T-helper 2 cell treated with Interferon-gamma antibody and Interleukin-4, amounts not matched to agents 100 ng/mL and 5 ng/mL, for 36 hours (primary cell): ENCODE data around the gene APOH. TPM values are rescaled to one million over a fixed set of nuclear protein-coding genes. Genes with fewer than 3 reads are reported as not detected.

Experiments used
- intact Hi-C: fragments of 100-400 bp; cut with micrococcal nuclease; formaldehyde crosslinking; loops from one replicate; pipeline ENCODE4 v1.15.1; 2023
- total RNA-seq: library from RNA; stranded (reverse); gene quantifications from 2 replicates; pipeline ENCODE4 v1.2.3, GENCODE V29; 2022

The APOH gene
- total RNA-seq, 1 donor from 2014 or later, result not detected

DNA sequence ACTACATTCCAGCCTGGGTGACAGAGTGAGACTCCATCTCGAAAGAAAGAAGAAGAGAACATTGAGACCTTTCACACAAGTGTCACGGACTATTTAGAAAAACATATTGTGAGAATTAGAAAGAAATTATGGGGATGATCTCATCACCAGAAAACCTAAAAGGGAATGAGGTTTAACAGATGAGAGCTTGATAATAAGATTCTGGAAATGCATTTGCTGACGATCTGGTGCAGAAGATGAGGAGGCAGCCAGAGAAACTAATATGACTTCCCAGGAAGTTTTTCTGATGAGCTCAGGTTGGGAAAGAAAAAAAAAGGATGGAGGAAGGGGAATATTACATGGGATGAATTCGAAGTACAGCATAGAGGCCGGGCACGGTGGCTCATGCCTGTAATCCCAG is 10.8 kb upstream of the APOH start:
- intact Hi-C loops, result loop anchor here (10.0 kb wide), 1 partner anchor 95 kb away; no protein-coding TSS in a partner anchor

DNA sequence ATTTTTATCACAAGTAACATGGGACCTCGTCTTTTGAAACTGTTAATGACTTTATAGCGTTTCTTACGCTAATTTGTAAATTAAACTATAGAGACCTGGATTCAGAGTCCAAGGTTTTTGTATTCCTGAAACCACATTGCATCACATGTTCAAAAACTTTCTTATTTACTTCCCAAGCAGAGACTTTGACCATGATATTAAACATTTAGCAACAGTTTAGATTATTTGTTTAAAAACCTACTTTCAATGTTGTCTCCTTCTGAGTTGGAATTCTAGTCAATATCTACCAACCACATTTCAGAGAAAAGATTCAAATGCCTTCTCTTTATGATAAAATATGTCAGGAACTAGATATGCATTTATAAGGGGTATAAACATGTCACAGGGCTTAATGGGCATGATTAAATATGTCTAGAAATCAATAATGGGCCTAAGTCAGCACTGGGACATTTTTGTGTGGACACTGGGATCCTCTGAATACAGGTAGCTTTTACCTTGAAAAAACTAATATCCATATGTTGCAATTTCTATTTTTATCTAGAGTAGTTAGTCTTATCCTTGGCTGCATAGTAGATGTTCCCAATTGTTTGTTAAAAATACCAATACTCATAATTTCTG is 6.3 kb upstream of the APOH start:
- intact Hi-C loops, result no loop called here

DNA sequence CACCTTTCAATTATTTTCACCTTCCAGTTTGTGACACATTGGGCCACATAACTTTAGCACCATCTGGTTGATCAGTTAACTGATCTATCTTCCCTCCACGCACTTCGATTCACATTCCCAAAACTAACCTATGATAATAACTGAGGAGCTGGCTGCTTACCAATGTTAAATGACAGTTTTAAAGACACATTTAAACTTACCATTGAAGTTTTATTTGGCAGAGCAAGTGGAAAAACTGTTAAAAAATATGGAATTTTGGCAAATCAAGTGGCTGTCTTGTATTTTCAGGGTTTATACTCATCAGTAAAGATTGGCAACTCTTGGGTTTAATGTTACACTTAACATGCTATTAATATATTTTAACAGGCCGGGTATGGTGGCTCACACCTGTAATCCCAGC is 5.4 kb upstream of the APOH start:
- intact Hi-C loops, result no loop called here

DNA sequence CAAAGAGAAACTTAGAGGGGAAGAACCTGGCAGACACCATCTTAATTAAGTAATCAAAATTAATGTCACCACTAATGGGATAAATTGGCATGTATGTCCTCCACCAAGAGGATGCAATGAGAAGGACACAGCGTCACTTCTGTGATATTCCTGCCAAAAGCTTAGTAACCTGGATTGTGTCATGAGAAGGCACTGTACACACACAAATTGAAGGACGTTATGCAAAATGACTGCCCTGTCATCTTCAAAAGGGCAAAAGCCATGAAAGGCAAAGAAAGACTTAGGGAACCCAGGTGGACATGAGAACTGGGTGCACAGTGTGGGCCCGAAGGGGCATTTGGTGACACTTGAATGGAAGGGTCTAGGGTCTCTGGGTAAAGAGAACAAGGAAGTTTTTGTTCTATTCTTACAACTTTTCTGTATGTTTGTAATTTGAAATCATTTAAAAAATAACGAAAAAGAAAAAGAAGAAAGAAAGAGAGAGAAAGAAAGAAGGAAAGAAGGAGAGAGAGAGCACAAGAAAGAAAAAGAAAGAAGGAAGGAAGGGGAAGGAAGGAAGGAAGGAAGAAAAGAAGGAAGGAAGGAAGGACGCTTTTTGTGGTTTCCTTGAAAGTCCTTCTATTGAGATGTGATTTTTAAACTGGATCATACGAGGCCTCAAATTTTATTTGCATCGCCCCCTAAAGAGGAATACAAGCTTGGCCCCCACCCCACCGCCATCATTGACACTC is 4.0 kb upstream of the APOH start:
- intact Hi-C loops, result no loop called here

DNA sequence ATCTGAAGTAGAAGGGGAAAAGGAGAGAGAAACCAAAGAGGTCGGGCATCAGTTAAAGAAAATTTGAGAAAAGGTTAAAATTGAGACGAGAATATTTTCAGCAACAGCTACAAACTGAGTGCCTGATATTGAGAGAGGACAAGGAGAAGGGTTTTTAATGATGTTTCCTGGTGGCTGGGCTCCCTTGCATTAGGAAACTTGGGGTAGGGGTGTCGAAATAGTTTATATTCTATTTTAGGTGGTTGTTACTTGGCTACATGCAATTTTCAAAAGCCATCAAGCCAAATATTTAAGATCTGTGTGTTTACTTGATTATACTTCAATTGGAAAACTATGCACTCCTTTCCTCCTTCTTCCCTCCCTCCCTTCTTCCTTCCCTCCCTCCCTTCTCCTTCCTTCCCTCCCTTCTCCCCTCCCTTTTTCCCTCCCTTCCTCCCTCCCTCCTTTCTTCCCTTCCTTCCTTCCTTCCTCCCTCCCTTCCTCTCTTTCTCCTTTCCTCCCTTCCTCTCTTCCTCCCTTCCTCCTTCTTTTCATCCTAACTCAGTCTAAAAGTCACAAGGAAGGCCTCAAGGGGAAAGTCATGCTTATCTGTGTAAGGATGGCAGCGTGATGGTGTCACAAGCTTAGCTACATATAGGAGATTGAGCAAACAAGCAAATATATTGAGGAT is 1.8 kb upstream of the APOH start:
- intact Hi-C loops, result no loop called here

DNA sequence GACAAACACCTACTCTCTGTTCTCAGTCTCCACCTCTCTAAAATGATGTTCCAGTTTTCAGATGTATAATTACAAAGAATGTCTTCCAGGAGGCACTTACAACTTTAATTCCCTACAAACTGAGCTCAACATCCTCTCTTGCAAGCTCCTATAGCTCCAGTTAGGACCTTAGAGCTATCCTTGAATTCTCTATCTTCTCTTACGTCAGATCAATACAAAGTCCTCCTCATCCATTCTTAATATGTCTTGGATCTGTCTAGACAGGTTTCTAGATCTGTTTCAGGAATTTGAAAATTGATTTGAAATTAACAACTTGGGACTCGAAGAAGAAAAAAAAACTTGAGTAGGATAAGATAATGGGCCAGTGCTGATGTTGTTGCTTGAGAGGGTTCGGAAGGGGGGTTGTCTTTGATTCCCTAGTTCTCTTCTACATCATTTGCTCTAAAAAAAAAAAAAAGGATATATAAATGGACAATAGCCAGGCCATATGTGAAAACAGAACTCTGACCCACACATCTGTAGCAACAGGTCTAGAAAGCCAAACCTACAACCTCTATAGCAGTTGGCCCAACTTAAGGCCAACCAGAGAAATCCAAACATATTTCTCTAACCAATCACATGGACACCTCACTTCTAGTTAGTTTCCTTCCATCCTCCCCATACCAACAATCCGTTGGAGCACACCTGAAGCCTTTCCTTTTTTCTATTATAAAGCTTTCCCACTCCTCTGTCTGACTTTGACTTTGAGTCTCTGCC is 746 bp upstream of the APOH start:
- intact Hi-C loops, result no loop called here

DNA sequence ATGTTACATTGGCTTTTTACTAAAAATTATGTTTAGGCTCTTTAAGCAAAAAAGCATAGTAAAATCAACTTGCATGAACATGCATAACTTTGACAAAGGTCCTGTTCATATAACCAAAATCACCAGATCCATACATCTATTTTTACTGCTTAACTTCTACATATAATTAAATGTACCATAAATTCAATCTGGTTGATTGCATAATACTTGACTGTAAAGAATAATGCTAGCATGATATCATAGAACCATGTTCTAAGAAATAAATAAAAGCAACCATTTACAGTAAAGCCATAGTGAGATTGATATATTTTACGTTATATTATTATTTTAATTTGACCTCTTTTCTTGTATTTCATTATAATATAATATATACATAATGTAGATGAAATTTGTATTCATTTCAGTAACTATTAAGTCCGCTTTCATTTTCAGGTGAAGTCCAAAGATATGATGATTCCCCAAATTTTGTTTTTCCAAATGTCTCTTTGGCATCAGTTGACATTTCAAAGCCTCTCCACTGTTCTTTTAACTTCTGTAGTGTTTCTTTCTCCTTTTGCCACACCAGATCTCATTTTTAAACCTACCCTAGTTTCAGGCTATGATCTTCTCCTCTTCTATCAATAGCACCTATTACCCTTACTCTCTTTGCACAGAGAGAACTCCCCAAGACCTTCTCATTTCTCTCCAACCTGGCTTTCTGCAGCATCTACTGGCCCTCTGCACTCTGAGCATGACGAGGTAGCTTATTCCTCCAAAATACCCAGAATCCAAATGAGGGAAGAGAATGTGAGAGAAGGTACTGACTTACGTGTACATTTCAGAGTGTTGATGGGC is 1.8 kb downstream of the APOH start:
- intact Hi-C loops, result no loop called here

DNA sequence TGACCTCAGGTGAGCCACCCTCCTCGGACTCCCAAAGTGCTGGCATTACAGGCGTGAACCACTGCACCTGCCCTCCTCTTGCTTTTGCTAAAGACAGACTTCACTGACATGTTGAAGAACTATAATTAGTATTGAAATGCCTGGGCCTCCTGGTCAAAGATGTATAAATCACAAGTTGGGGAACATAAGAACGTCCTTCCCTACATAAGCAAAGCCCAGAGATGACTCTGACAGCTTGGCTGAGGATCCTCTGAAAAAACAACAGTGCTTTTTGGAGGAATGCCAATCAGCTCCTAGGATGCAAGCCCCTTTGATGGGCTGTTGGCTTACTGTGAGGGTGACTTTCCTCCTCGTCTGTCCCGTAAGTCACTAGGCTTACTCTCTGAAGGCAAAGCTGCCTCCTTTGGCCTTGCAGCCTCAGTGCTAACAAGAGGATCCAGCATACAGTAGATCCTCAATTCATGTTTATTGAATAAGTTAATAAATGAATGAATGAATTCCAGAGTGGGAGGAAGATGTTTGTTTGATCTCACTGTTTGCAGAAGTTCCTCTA is 6.3 kb downstream of the APOH start:
- intact Hi-C loops, result no loop called here

DNA sequence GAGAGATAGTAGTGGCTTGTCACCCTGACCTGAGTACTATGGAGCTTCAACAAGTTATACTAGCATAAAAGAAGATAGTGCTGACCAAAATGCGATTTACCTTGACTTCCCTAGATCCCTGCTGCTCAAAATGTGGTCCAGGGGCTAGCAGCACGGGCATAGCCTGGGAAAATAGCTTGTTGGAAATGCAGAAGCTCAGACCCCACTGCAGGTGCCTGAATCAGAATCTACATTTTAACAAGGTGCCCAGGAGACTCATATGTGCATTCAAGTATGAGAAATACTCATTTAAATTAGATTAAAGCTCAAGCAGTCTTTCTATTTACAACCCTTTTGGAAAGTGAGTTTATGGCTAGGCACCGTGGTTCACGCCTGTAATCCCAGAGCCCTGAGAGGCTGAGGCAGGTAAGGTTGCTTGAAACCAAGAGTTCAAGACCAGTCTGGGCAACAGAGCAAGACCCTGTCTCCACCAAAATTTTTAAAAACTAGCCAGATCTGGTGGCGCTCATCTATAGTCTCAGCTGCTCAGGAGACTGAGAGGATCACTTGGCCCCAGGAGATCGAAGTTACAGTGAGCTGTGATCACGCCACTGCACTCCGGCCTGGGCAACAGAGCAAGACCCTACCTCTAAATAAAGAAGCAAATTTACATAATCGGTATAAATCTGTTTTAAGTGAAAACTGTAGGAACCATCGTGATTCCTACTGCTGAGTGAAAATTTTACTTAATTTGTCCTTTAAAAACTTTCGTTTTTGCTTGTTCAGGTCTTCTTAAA is 7.3 kb downstream of the APOH start:
- intact Hi-C loops, result no loop called here

DNA sequence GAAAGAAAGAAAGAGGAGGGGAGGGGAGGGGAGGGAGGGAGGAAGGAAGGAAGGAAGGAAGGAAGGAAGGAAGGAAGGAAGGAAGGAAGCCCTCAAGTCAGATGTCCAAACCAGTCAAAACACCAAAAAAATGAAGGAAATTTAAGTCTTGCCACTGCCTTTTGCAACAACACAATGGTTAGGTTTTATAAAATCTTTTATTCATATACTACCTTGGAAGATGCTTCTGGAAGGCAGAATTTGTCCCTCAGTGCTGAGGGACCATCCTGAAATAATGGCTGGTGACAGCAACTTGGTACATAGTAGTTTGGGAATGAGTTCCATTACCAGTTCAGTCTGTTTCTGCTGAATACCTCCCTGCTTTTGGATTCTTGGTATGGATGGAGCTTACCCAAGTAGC is 7.9 kb downstream of the APOH start:
- intact Hi-C loops, result no loop called here

DNA sequence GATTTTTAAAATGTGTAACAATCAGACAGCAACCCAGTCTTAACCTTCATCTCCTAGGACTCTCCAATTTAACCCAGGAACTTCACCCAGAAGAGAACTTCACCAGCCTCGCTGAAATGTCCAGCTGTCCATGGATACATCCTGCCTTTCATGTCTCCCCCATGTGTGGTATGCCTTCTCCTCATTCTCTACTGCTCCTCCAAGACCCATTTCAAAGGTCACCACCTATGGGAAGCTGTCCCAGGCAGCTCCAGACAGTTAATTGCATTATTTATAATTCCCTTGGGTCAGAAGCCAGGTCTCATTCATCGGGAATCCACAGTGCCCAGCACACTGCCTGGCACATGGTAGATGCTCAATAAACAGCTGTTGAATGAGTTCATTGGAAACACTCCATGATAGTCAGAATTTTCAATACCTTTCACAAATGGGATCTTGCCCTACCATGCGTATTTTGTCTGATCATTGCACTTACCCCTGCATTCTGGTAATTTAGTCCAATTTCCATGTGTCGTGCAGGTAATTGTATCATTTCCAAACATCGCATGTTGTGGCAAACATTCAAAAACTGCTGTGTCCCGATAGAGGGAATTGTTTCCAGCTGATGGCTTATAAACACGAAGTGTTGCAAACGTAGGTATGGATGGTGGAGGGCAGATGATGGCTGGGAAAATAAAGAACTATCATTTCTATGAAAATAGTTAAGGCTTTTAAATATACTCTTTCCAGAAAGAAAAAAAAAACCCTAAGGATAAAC is 9.0 kb downstream of the APOH start:
- intact Hi-C loops, result no loop called here

DNA sequence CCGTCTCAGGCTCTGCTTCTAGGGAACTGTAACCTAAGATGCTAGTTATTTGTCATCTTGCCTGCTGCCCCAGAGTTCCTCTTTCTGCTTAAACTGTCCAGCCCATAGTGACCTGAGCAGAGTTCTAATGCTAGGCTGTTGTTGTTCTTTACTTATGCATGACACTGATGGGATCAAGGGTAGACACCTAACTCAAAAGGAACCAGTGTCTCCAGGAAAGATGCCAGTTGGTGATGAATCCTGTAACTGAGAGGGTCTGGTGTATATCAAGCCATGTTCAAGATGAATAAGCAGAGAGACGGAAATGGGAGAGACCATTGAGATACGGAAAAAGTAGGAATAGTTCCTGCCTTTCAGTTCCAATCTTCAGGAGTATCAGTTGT is 13.7 kb downstream of the APOH start:
- intact Hi-C loops, result no loop called here

DNA sequence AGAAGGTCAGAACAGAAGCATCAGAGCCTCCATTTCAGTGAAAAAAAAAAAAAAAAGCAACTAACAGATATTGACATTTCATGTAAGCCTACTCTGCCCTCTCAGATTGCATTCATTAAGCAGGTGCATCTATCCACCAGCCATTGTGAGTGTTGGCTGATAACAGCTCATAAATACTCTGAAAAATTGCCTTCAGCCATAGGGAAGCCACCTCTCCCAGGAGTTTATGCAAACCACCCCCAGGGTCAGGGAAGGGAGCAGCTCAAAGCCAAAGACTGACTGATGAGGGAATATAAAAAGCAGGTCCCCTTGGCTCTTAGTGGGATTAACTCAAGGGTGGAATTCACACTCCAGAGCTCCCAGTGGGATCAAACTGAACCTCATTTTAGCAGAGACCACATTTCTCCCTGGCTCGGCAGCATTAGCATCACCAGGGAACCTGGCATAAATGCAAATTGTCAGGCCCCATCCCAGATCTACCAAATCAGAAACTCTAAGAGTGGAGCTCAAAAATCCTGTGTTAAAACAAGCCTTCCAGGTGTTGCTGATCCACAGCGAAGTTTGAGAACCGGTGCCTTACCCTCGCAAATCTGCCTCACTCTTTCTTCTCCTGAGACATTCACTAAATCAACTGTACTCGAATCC is 14.2 kb downstream of the APOH start:
- intact Hi-C loops, result no loop called here

DNA sequence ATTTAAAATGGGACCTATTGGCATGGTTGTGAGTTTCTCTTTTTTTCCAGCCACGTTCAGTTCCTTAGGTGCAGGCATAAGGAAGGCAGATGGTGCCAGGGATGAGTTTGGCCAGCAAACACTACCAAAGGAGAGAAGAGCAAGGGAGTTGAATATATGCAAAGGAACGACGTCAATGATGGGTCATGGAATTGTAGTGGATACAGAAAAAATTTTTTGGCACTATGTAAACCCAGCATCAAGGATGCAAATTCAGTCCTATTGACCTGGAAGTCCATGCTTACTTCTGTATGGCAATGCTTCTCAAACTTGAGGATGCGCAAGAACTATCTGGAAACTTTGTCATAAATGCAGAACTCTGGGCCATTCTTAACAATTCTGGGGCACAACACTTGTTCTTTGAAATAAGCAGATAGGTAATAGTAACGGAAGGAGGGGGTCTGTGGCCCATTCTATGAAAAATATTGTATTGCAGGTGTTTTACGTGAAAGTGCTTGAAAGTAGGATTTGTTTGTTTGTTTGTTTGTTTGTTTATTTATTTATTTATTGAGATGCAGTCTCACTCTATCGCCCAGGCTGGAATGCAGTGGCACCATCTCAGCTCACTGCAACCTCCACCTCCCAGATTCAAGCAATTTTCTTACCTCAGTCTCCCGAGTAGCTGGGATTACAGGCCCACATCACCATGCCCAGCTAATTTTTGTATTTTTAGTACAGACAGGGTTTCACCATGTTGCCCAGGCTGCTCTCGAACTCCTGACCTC is 18.0 kb downstream of the APOH start:
- intact Hi-C loops, result no loop called here

DNA sequence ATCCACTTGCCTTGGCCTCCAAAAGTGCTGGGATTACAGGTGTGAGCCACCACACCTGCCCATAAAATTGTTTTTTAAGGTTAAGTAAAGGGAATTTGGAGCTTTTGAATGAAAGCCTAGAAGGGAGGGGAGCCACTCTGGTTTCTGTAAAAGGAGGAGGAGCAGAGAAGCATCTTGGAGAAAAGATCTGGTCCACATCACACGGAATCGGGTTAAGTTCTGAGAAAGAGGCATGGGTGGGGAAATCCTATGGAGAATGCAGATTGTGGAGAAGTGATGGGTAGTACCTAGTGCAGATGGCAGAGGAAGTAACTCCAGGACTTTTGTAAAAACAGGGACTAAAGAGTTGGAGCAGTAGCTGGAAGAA is 19.0 kb downstream of the APOH start:
- intact Hi-C loops, result no loop called here

DNA sequence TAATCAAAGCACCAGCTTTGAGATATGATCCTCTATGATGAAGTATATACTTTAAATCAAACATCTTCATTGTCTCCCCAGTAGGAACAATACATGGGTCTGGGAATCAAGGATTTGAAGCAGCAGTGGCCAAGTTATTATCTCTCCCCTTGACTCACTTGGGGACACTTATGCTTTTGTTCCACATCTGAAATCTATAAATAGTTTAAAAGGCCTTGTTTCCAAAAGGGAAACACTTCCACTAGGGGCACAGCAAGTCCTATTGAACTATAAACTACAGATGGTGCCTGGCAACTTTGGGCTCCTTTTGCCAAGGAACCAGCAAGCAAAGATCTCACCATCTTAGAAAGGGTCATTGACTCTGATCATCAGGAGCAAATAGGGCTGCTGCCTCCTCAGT is 21.3 kb downstream of the APOH start:
- intact Hi-C loops, result no loop called here

DNA sequence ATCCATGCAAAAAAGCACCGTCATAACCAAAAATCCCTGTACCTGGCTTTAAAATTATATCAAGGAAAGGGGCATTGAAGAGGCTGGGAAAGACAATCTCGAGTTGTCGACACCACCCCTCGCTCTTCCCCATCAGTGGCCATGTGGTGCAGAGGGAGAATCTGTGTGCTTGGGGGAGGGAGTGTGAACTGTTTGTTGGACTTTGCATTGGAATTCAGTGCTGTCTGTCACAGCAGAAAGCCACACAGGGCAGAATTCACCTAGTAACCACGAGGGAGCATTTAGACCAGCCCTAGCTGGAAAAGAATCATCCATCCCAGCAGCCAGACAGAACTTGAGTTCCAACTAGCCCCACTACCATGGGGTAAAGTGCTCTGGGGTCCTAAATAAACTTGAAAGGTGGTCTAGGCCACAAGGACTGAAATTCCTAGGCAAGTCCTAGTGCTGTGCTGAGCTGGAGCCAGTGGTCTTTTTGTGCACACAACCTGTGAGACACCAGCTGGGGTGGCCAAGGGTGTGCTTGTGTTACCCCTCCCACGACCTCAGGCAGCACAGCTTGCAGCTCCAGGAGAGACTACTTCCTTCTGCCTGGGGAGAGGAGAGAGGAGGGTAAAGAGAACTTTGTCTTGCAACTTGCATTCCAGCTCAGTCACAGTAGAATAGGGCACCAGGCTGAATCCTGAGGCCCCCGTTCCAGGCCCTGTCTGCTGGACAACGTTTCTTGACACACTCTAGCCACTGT is 25.8 kb downstream of the APOH start:
- intact Hi-C loops, result loop anchor here (5.0 kb wide), 1 partner anchor 54 kb away; no protein-coding TSS in a partner anchor
